ENCODE data around the gene SLAIN1.

SLAIN1 gene

GRCh38 chr13:77714119-77714755 lies 16.8 kb downstream of the SLAIN1 start:
- DNase-seq (ENCODE audit: low spot score), result no peak

GRCh38 chr13:77715233-77715891 lies 17.9 kb downstream of the SLAIN1 start:
- DNase-seq (ENCODE audit: low spot score), result no peak

DNA sequence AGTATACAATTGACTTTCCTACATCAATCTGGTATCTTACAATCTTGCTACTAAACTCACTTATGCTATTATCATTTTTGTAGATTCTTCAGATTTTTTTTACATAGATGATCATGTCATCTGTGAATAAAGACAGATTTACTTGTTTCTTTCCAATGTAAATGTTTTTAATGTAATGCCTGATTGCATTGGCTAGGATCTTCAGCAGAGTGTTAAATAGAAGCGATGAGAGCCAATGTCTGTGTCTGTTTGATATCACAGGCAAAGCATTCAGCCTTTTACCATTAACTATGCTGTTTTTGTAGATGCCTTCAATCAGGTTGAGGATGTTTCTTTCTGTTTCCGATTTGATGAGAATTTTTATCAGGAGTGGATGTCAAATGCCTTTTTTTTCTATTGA lies 19.2 kb downstream of the SLAIN1 start:
- DNase-seq (ENCODE audit: low spot score), result no peak

DNA sequence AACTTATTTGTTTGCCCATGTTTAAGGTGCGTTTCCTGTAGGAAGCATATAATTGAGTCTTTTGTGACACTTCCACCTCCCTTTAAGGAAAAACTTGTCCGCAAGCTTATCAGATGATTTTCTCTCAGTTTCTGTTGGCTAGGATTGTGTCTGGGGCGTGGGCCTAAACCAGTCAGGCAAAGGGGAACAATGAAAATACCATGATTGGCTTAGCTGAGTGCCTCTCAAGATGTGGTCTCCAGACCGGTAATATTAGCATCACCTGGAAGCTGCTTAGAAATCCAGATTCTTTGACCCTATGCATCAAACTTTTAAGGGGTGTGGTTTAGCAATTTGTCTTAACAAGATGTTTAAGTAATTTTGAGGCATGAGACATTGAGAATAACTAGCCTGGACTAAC lies 20.0 kb downstream of the SLAIN1 start:
- no peak for DNase-seq (ENCODE audit: low spot score)

DNA sequence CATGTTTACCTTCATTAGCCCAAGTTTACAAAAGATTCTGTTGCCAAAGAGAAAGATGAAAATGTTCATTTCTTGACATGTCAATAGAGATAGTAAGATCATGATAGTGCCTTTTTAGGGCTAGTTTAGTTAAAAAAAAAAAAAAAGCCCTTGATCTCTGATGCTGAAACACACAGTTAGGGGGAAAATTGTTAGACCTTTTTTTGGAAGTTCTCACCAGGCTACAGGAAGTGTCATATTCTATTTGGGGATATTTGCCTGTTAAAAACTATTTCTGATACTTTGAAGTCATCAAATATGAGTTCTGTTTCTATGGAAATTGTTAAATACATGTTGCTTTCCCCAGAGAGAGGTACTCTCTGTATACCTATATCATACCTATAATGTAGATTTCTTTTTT lies 21.6 kb downstream of the SLAIN1 start:
- no peak for DNase-seq (ENCODE audit: low spot score)

GRCh38 chr13:77720988-77721387 lies 23.5 kb downstream of the SLAIN1 start:
- DNase-seq (ENCODE audit: low spot score), result no peak

DNA sequence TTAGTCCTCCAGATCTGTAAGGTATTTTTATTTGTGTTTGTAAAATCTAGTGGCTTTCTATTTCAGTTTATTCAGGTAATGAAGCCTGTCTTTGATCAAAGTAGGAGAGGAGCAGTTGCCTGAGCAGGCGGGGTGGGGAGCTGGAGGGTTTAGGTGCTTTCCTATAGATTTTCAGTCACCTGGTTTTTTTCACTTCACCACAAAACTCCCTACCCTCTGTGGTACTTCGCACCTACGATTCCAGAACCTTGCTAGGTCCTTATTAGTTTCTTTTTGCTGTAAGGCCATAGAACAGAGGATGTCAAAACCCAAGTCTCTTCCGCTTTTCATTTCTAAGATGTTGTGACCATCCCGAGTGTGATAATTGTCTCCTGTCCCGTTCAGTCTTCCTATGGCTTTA lies 26.6 kb downstream of the SLAIN1 start:
- DNase-seq (ENCODE audit: low spot score), result no peak

GRCh38 chr13:77725071-77725470 lies 27.6 kb downstream of the SLAIN1 start:
- no peak for DNase-seq (ENCODE audit: low spot score)

- no peak for DNase-seq (ENCODE audit: low spot score)
These were observed 31.0 kb downstream of the SLAIN1 start for GRCh38 chr13:77728265-77729125.

DNA sequence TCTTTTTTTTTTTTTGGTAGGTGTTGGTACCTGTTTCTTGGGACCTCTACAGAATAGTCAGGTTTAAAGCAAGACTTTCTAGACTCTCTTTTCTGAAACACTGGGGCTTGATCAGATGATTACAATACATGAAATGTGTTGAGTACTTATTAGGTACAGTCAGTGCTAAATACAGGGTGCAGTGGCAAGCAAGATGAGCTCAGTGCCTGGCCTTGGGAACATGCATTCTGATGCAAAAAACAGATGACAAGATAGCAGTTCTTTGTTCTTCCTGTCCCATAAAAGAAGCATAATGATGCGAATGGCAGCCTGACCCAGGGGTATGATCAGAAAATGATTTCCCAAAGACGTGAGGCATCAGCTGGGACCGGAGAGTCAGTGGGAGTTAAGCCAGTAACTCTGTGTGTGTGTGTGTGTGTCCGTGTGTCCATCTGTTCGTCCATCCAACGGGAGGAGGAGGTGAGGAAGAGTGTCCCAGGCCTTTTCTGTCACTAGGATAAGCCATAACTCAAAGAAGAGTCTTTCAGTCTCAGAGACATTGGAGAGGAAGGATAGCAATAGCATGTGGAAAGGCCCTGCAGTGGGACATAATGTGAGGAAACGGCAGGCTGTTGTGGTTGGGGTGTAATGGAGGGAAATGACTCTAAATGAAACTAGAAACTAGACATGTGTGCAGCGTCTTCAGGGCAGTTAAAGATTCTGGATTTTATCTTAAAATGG lies 32.2 kb downstream of the SLAIN1 start:
- DNase-seq (ENCODE audit: low spot score), result no peak

DNA sequence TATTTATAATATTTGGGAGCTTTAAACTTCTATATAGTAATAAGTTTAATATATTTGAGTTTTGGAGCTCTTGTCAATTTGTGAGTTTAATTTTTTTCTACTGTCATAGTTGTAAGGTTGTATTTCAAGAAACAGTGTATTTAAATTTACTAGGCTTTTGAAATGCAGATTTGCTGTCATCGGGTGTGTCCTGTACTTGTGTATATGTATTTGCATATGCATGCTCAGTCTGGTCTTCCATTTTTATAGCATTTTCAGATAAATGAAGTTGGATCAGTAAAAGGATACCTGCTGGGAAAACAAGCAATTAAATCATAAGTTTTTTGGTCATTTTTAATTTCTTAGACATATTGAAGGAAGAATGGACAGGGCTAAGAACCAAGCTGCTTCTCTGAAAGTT lies 33.1 kb downstream of the SLAIN1 start:
- no peak for DNase-seq (ENCODE audit: low spot score)

DNA sequence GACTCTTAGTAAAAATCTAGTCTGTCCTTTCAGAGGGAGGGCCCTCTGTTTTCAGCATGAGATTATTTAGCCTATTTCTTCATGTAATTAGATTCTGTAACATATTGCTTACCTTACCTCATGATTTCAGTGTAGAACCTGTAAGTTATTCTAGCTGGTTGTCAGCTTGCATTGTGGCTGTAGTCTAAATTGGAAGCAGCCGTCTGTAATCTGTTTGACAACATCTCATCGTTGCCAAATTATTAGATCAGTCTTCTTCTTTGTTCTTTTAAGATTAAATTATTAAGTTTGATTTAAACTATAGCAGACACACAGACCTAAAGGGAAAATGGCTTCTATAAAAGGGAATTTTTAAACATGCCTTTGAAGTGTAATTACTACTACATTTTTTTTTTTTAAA lies 34.8 kb downstream of the SLAIN1 start:
- DNase-seq (ENCODE audit: low spot score), result no peak

- DNase-seq (ENCODE audit: low spot score), result no peak
These were observed 36.2 kb downstream of the SLAIN1 start for GRCh38 chr13:77733674-77734073.

- DNase-seq (ENCODE audit: low spot score), result no peak
These were observed 40.2 kb downstream of the SLAIN1 start for GRCh38 chr13:77737583-77738200.

DNA sequence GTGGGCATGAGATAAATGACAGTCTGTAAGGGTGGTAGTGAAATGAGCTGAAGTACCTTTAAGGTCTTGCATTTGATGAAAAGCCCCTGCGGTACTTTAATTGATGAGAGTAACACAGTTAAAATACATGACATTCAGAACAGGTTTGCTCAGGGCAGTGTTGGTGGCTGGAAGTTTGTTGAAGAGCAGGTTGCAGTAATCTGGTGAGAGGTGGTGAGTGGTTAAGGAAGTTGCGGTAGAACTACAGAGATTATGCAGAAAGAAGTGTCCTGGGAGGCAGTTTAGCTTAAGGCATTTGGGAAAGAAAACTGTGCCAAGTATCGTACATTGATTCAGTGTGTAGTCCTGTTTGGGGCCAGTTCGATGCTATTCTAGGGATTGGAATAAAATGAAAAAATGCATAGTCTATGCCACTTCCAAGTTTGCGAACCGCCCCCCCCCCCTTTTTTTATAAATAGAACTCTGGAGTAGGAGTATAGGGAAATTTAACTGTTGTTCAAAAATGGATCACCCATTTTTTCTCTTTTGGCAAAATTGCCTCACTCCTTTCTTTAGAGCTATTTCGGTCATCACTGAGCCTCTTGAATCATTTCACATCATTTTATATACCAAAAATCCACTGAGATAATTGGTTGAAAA lies 42.7 kb downstream of the SLAIN1 start:
- no peak for DNase-seq (ENCODE audit: low spot score)

GRCh38 chr13:77740931-77741596 lies 43.6 kb downstream of the SLAIN1 start:
- DNase-seq (ENCODE audit: low spot score), result no peak

GRCh38 chr13:77741597-77741972 lies 44.1 kb downstream of the SLAIN1 start:
- DNase-seq (ENCODE audit: low spot score), result no peak

- no peak for DNase-seq (ENCODE audit: low spot score)
These were observed 45.3 kb downstream of the SLAIN1 start for GRCh38 chr13:77742801-77743200.

GRCh38 chr13:77745784-77746183 lies 48.3 kb downstream of the SLAIN1 start:
- no peak for DNase-seq (ENCODE audit: low spot score)

DNA sequence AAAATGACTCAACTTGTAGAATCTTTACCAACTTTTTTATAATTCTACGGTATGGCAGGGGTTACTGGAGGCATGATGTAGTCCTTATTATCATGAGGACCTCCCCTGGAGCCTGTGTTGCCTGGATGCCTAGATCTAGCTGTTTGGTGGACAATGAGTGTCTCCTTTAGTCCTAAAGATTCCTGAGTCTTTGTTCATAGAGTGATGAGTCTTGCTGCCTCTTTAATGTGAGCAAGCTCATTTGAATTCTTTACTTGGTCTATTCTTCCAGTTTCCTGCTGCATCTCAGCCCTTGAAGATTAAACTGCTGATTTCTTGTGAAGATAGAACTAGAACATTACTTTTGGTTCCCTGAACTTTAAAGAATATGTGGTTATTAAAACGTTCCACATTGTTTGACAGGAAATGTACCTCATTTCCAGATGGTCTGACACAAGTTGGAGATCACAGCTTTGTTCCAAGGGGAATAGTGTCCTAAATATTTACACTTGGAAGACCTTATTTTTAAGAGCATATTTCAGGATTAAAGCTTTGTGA lies 51.9 kb downstream of the SLAIN1 start:
- DNase-seq (ENCODE audit: low spot score), result no peak

Measured in ecto neural progenitor cell (in vitro differentiated cells).